Activated T-cell treated with anti-CD3 and anti-CD28 coated beads for 1 hour (primary cell): ENCODE measurements around the gene ERBB4.
"Not testable (repeated sequence)": the region's sequence is repeated elsewhere in the genome, so short reads cannot be mapped to it uniquely, and the experiment has no call there.

Experiments
- DNase-seq: peaks from one replicate; pipeline ENCODE4 v3.0.0-alpha.2; 2020; ENCODE audit warnings: low read depth

ERBB4 gene

GRCh38 chr2:212528106-212528856 lies 10.3 kb downstream of the ERBB4 start:
- DNase-seq, result no peak

- no peak for DNase-seq
These were observed 12.5 kb downstream of the ERBB4 start for GRCh38 chr2:212526059-212526458.

GRCh38 chr2:212523756-212524155 lies 14.8 kb downstream of the ERBB4 start:
- DNase-seq, result no peak

- DNase-seq, result no peak
These were observed 18.3 kb downstream of the ERBB4 start for GRCh38 chr2:212520340-212520739.

GRCh38 chr2:212517693-212518092 lies 20.9 kb downstream of the ERBB4 start:
- no peak for DNase-seq

- no peak for DNase-seq
These were observed 33.0 kb downstream of the ERBB4 start for GRCh38 chr2:212505586-212505985.

GRCh38 chr2:212495046-212495445 lies 43.6 kb downstream of the ERBB4 start:
- DNase-seq, result no peak

GRCh38 chr2:212494418-212495020 lies 44.1 kb downstream of the ERBB4 start:
- no peak for DNase-seq

GRCh38 chr2:212489719-212490346 lies 48.8 kb downstream of the ERBB4 start:
- no peak for DNase-seq

GRCh38 chr2:212488611-212489010 lies 50.0 kb downstream of the ERBB4 start:
- DNase-seq, result no peak

- DNase-seq, result no peak
These were observed 54.0 kb downstream of the ERBB4 start for GRCh38 chr2:212484563-212485080.

- DNase-seq, result no peak
These were observed 58.2 kb downstream of the ERBB4 start for GRCh38 chr2:212480447-212480846.

- no peak for DNase-seq
These were observed 61.0 kb downstream of the ERBB4 start for GRCh38 chr2:212477571-212477970.

GRCh38 chr2:212473211-212473610 lies 65.4 kb downstream of the ERBB4 start:
- DNase-seq, result no peak

GRCh38 chr2:212467551-212467950 lies 71.1 kb downstream of the ERBB4 start:
- DNase-seq, result not testable (repeated sequence)

GRCh38 chr2:212465456-212465855 lies 73.1 kb downstream of the ERBB4 start:
- DNase-seq, result no peak

GRCh38 chr2:212461708-212462107 lies 76.9 kb downstream of the ERBB4 start:
- DNase-seq, result not testable (repeated sequence)

- DNase-seq, result no peak
These were observed 84.5 kb downstream of the ERBB4 start for GRCh38 chr2:212454149-212454548.

GRCh38 chr2:212451786-212452231 lies 86.8 kb downstream of the ERBB4 start:
- DNase-seq, result no peak

- DNase-seq, result no peak
These were observed 89.9 kb downstream of the ERBB4 start for GRCh38 chr2:212448698-212449097.

- no peak for DNase-seq
These were observed 96.8 kb downstream of the ERBB4 start for GRCh38 chr2:212441821-212442220.

- no peak for DNase-seq
These were observed 97.5 kb downstream of the ERBB4 start for GRCh38 chr2:212441141-212441540.
